CD4-positive, alpha-beta T cell treated with Interleukin-6 at 100 ng/mL for 8 hours (primary cell): ENCODE data around the gene PLA2G4C.

Source experiments
- DNase-seq: peaks from one replicate; pipeline ENCODE4 v3.0.0-alpha.2; 2020; ENCODE audit warnings: mixed read lengths, low spot score

Gene PLA2G4C

DNA sequence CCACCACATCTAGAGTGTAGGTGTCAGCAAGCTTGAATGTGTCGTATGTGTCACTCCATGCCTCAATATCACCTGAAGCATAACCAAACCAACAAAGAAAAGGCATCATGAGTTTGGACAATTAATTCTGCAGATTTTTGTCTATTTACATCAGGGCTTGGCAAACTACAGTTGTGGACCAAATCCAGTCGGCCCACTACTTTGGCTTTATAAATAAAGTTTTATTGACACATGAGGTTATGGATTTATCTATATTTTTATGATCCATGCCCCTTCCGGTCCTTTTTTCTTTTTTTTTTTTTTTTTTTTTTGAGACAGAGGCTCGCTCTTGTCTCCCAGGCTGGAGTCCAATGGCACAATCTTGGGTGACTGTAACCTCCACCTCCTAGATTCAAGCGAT, 57.5 kb downstream of the PLA2G4C start:
- DNase-seq = no peak

DNA sequence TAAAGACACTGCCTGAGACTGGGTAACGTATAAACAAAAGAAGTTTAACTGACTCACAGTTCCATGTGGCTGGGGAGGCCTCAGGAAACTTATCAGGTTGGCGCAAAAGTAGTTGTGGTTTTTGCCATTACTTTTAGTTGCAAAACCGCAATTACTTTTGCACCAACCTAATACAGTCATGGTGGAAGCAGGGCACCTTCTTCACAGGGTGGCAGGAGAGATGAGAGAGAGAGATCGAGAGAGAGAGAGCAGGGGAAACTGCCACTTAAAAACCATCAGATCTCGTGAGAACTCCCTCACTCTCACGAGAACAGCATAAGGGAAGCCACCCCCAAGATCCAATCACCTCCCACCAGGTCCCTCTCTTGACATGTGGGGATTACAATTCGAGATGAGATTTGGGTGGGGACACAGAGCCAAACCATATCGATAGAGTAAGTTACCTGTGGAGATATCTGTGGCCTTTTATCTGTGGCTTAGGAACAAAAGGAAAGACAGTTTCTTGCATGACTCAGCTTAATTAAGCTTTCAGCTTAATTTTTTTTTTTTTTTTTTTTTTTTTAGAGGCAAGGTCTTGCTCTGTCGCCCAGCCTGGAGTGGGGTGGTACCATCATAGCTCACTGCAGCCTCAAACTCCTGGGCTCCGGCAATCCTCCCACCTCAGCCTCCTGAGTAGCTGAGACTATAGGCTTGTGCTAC, 59.1 kb downstream of the PLA2G4C start:
- DNase-seq = no peak

DNA sequence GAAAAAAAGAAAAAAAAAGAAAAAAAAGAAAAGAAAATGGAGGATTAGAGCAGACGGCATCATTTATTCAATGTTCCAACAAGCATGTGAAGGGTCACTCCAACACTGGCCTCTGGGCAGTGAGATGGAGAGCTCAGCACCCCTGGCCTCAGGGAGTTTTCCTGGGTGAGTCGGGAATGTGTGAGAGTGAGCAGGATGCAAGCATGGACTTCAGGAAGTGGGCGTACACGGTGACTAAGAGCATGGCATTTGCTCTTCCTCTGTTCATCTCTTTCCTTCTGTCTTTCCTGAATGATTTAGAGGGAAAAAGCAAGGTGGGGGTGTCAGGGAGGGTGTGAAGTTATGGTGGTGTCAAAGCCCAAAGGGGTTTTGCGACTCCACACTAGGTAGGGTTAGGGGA, 66.1 kb downstream of the PLA2G4C start:
- no peak for DNase-seq

DNA sequence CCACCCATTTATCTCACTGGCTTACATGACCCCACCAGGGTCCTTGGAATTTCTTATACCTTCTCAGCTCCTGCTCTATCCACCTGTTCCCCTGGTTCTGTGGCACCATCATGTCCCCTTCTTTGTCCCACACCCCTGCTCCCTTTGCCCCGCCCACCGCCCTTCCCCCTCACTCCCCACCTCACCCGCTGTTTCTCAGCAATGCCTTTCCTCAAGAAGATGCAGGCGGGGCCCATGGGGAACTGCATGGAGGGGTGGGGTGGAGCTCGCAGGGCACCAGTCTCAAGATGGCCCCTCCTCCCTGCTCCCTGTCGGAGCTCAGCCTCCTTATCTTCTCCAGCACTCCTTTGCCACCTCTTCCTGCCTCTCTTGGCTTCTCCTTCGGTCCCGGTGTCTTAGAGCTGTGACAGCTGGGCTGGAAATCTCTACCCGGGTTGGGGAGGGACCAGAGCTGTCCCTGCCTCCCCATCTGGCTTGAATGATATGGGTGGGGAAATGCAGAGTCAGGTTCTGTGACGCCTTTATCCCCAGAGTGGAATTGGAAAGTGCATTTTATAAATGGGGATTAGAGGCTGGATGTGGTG, 66.8 kb downstream of the PLA2G4C start, which contains the start of gene CABP5:
TSS of gene CABP5 (minus strand) at position 405 of the 584 bp plus-strand sequence. CDS start at position 248, 157 bp downstream.
- no peak for DNase-seq

DNA sequence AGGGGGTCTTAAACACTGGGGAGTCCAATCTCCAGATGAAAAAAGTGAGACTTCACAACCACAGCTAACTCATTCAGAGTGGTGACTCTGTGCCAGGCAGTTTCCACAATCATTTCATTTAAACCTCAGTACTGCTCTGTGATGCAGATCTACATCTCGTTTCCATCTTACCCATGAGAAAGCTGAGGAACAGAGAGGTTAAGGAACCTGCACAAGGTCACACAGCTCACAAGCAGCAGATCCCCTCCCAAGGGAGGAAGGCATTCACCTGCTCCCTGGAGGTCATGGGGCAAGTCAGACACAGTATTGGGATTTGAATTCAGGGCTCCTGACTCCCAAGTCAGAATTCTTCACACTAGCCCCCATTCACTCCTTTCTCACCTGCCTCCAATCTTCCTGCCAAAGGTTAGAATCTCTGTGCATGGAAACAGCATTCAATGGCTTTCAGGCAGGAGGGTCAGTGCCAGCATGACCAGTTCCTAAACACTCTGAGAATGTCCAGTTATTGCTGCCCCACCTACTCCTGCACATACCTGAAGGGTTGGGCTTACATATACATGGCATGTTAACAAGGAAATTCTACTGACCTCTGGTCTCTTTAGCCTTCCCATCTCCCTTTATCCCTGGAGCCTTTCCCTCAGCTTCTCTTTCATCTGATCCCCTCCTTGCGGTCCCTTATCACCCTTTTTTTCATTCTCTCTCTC, 68.6 kb downstream of the PLA2G4C start:
- DNase-seq = no peak

DNA sequence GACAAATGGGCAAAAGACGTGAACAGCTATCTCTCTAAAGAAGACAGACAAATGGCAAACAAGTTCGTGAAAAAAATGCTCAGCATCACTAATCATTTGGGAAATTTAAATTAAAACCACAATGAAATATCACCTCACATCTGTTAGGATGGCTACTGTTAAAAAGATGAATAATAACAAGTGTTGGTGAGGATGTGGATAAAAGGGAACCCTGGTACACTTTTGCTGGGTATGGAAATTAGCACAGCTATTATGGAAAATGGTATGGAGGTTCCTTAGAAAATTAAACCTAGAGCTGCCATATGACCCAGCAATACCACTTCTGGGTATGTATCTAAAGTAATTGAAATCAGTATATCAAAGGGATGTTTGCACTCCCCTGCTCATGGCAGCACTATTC, 73.9 kb downstream of the PLA2G4C start:
- no peak for DNase-seq

DNA sequence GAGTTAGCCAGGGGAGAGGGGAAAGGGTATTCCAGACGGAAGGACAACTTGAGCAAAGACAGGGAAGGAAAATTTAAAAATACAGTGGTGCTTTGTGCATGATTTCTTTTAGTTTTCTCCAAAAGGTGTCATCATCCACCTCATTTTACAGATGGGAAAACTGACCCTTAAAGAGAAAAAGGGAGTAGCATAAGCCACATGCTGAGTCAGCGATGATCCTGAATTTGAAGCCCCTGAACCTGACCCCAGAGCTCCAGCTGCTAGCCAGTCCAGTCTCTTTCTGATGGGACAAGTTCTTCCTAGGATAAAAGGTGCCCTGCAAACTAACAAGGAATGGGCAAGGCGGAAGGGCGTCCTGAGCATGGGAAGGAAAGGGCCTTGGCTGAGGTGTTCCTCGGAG, 77.0 kb downstream of the PLA2G4C start:
- DNase-seq = no peak

DNA sequence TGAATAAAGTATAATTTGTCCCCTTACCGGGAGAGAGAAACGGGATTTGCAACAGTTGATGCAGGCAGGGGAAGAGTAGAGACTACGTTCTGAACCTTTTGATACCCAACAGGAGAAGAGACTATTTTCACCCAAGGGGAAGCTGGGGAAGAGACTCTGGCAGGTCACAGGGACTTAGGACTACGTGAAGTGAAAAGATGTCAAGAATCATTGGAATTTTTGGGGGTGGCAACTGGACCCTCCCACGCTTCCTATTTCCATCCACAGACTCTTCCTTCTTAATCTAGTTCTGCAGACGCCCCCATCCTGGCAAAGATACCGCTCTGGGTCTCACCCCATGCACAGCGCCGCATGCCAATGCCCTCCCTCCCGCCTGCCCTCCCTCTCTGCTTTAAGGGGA, 80.5 kb downstream of the PLA2G4C start:
- no peak for DNase-seq

DNA sequence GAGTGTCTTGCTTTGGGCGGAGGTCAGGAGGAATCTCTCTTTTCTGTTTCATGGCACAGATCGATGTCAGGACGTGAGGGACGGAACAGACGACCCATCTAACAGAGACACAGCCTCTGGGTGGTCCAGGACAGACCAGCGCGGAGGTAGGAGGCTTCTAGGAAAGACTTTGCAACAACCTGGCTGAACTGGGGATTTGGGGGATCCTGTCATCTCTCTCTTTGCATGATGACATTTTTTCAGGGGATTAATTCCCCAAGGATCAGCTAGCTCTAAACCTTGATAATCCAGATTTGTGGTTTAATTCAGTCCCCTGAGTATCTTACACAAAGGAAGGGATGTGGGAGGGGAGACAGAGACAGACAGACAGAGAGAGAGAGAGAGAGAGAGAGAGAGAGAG, 81.2 kb downstream of the PLA2G4C start:
- DNase-seq = no peak

DNA sequence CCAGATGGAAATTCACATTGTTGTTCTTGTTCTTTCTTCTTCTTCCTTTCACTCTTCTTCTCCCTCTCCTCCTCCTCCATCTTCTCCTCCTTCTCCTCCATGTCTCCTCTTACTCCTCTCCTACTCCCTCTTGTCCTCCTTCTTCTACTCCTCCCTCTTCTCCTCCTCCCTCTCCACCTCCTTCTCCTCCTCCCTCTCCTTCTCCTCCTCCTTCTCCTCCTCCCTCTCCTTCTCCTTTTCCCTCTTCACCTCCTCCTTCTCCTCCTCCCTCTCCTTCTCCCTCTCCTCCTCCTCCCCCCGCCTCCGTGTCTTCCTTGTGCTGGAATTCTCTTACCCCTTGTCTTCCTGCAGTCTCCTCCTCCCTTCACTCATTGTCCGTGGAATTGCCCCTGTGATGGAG, 85.1 kb downstream of the PLA2G4C start:
- DNase-seq = no peak

DNA sequence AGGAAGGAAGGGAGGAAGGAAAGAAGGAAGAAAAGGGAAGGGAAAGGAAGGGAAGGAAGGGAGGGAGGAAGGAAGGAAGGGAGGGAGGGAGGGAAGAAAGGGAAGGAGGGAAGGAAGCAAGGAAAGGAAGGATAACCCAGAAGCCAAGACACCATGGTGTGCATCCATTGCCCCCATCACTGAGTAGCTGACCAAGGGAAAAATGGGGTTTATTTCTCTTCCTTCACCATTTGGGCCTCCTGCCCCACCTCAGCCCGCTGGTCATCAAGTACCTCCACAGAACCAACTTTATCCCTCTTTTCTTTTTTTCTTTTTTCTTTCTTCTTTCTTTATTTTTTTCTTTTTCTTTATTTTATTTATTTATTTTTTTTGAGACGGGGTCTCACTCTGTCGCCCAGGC, 87.1 kb downstream of the PLA2G4C start:
- DNase-seq = no peak

DNA sequence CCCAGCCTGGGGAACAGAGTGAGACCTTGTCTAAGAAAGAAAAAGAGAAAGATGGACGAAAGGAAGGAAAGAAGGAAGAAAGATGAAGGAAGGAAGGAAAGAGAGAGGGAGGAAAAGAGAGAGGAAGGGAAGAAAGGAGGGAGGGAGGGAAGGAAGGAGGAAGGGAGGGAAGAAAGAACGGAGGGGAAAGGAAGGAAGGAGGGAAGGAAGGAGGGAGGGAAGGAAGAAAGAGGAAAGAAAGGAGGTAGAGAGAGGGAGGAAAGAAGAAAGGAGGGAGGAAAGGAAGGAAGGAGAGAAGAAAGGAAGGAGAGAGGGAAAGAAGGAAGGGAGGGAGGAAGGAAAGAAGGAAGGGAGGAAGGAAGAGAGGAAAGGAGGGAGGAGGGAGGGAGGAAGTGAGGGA, 87.6 kb downstream of the PLA2G4C start:
- DNase-seq = no peak

DNA sequence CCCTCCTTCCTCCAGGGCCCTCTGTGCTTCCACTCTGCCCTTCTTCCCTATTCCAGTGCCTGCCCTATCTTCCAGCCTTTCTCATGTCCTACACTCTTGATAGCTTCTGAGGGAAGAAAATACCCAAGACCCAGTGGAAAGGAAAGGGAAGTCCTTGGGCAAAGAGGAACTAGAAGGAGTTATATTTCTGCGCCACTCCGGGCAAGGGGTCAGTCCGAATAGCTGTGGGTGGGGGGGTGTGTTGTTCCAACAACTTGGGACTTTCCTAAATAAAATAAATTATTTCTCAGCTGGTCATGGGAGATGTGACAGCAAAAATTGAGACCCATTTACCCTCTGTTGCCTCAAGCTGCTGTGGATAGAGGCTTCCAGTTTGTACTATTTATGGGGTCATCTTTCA, 89.9 kb downstream of the PLA2G4C start:
- no peak for DNase-seq

DNA sequence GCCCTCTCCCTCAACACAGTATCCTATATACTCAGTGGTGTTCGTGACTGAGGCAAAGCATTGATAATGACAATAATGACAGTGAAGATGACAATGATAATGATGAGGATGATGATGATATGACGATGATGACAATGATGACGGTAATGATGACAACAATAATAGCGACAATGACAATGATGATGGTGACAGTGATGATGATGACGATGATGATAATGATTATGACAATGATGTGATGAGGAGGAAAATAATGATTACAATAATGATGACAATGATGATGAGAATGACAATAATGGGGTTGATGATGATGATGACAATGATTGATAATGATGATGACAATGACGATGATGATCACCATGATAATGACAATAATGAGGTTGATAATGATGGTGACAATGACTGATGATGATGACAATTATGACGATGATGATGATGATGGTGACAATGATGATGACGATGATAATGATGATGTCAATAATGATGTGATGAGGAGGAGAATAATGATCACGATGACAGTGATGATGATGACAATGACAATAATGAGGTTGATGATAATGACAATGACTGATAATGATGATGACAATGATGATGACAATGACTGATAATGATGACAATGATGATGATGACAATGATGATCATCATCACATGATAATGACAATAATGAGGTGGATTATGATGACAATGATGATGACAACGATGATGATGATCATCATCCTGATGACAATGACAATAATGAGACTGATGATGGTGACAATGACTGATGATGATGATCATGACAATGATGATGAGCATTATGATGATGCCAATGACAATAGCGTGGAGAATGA, 99.5 kb downstream of the PLA2G4C start:
- DNase-seq = no peak

DNA sequence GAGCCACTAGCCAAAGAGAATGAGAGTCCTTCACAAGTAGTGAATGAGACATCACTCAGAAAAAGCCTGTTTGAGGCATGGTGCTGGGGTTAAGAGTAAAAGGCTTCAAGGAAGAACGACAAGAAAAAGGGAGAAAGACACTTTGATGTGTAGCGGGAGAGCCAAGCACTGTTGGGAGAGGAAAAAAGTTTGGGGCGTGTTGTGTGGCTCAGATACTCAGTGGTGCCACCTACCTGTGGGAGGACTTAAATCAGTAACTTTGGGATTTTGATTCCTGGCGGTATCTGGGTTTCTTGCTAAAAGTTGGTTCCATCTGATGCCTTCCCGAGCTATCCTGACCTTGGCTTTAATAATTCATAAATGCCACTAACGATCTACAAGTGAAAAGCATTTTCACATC, 103.9 kb downstream of the PLA2G4C start:
- no peak for DNase-seq

DNA sequence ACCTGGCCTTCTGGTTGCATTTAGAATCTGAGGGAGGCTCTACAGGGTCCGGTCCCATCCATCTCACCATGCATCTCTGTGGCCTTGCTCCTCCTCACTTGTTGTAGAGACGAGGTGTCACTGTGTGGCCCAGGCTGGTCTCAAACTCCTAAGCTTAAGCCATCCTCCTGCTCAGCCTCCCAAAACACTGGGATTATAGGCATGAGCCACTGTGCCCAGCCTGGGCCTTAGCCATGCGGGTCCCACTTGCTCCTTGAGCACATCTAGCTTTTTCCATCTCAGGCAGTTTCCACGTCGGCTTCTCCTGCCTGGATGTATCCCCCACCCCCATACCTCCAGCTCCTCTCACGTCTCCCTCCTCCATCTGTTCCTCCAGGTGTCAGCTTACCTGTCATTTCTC, 106.4 kb downstream of the PLA2G4C start:
- DNase-seq = no peak

DNA sequence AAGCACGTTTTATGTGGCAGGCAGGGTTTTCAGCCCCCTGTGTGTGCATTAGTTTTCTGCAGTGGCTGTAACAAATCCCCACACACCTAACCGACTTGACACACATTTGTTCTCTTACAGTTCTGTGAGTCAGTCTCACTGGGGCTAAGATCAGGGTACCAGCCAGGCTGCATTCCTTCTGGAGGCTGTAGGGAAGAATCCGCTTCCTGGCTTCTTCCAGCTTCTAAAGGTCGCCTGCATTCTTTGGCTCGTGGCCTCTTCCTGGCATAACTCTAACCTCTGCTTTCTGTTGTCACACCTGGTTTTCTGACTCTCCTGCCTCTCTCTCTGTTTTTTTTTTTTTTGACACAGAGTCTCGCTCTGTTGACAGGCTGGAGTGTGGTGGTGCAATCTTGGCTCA, 109.8 kb downstream of the PLA2G4C start:
- DNase-seq = no peak

DNA sequence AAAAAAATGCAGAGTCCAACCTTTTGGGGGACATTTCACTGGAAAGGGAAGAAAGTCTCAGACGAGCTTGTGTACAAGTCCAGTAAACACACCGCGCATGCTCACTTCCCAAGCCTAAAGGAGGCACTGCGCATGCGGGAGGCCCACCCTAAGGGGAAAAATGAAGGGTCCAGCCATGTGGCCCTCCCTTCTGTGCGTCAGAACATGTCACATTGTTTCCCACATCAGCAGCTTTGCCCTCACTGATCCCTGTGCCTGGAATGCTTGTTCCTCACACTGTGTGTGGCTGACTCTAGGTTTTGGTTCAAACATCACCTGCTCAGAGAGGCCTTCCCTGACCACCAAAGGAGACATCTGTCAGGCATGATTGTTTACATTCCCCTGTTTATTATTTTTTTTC, 111.8 kb downstream of the PLA2G4C start:
- DNase-seq = no peak
